ENCODE measurements around the gene HSPB9.
A peak's percentile ranks its signal among the peaks of the same experiment; 100 is the strongest.
"Not testable (repeated sequence)": the region's sequence is repeated elsewhere in the genome, so short reads cannot be mapped to it uniquely, and the experiment has no call there.

Gene HSPB9

DNA sequence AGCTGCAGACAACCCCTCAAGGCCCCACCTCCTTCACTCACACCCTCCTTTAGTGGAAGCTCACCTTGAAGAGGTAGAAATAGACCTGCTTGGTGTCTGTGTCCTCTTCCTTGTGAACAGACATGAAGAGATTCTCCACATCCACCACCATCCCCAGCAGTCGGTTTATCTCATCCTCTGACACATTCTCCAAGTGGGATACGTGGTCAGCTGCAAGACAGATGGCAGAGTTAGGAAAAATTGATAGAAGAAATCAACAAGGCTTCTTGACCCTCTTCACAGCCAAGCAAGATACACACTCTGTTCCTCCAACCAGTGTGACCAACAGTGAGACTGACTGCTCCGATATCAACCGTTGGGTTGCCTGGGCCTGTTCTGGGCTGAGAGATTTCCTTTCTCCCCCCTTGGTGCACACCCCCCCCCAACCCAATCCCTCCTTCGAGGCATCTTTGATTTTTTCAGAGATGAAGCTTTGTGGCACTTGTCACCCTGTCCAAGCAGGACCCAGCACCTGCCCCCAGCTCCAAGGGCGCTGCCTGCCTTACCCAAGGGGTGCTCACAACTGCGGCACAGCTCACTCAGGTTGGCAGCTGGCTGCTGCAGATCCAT lies 2.3 kb upstream of the HSPB9 start:
- DNase-seq (ENCODE audit: low read depth): no peak

DNA sequence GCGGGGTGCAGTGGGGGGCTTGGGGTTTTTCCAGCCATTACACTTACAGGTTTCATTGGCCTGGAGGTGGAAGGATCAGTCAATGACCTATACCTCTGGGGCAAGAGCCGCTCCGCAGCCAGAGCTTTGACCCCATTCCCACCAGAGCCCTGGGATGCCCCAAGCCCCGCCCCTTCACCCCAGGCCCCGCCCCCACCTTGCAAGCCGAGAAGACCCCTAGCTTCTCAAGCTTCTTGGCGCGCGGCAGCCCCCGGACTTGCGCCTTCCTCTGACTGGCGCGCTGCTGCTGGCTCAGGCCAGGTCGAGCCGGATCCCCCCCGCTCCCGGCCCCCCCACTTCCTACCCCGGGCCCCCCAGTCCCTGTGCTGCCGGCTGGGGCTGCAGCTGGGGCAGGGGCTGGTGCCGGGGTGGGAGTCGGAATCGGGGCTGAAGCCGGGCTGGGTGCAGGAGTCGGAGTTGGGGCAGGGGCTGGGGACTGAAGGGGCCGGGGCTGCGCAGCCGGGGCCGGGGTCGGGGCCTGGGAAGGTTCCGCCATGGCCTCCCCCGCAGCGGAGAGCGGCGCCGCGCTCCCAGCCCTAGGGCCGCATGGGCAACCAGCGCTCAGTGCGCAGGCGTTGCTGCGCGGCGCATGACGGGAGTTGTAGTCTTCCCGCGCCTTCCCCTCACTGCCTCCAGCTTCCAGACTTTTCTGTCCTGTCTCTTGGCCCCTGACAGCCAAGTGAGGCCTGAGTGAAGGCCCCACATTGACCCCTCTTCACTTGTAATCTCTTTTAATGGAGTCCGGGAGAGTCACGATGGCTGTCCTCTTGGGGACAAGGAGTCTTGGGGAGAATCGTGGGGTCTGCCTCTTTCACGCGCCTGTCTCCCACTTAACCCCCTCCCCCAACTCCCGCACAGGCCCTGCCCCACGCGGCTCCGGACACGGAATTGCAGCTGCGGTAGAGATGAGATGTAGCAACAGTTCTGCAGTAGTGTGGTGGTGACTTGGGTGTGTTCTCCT lies 1.5 kb upstream of the HSPB9 start, which contains the start of gene KAT2A:
KAT2A (minus strand) TSS at position 598 of the 1,000 bp plus-strand sequence; CDS start at position 535, 63 bp downstream.
- peak; percentile 73 for DNase-seq (ENCODE audit: low read depth)

DNA sequence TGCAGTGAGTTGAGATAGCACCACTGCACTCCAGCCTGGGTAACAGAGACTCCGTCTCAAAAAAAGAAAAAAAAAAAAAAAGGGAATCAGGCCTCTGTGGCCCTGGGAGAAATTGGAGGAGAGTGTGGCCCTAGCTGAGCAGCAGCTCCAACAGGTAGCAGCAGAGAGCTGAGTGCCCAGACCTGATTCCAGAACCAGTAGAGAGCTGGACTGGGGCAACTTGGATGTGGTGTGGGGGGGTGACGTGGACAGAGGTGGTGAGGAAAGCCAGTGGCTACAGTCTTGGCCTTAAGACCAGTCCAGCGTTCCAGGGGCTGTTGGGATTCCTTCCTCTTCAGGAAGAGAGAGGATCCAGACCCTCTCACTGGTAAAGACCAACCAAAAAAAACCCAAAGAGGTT lies 1.7 kb downstream of the HSPB9 start:
- no peak for DNase-seq (ENCODE audit: low read depth)

GRCh38 chr17:42125565-42125964 lies 3.0 kb downstream of the HSPB9 start:
- DNase-seq (ENCODE audit: low read depth): no peak

GRCh38 chr17:42126836-42127235 lies 4.2 kb downstream of the HSPB9 start:
- no peak for DNase-seq (ENCODE audit: low read depth)

GRCh38 chr17:42127414-42127813 lies 4.8 kb downstream of the HSPB9 start:
- no peak for DNase-seq (ENCODE audit: low read depth)

- DNase-seq (ENCODE audit: low read depth): no peak
These were observed 6.7 kb downstream of the HSPB9 start for GRCh38 chr17:42129109-42129837.

GRCh38 chr17:42130310-42130936 lies 7.8 kb downstream of the HSPB9 start:
- no peak for DNase-seq (ENCODE audit: low read depth)

- no peak for DNase-seq (ENCODE audit: low read depth)
These were observed 8.6 kb downstream of the HSPB9 start for GRCh38 chr17:42131232-42131631.

GRCh38 chr17:42131981-42132432 lies 9.4 kb downstream of the HSPB9 start:
- DNase-seq (ENCODE audit: low read depth): peak; percentile 32

- peak; percentile 78 for DNase-seq (ENCODE audit: low read depth)
These were observed 10.3 kb downstream of the HSPB9 start for GRCh38 chr17:42132941-42133340.

GRCh38 chr17:42133461-42134041 lies 10.9 kb downstream of the HSPB9 start:
- no peak for DNase-seq (ENCODE audit: low read depth)

DNA sequence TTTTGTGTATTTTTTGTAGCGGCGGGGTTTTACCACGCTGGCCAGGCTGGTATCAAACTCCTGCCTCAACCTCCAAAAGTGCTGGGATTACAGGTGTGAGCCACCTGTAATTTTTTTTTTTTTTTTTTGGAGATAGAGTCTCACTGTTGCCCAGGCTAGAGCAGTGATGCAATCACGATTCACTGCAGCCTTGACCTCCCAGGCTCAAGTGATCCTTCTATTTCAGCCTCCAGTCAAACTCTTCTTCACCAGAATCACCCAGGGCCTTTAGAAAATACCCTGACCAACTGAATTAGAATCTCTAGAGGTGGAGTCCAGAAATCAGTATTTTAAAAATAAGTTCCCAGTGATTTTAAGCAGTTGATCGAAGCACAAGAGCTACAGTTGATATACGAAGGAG lies 12.5 kb downstream of the HSPB9 start:
- no peak for DNase-seq (ENCODE audit: low read depth)

DNA sequence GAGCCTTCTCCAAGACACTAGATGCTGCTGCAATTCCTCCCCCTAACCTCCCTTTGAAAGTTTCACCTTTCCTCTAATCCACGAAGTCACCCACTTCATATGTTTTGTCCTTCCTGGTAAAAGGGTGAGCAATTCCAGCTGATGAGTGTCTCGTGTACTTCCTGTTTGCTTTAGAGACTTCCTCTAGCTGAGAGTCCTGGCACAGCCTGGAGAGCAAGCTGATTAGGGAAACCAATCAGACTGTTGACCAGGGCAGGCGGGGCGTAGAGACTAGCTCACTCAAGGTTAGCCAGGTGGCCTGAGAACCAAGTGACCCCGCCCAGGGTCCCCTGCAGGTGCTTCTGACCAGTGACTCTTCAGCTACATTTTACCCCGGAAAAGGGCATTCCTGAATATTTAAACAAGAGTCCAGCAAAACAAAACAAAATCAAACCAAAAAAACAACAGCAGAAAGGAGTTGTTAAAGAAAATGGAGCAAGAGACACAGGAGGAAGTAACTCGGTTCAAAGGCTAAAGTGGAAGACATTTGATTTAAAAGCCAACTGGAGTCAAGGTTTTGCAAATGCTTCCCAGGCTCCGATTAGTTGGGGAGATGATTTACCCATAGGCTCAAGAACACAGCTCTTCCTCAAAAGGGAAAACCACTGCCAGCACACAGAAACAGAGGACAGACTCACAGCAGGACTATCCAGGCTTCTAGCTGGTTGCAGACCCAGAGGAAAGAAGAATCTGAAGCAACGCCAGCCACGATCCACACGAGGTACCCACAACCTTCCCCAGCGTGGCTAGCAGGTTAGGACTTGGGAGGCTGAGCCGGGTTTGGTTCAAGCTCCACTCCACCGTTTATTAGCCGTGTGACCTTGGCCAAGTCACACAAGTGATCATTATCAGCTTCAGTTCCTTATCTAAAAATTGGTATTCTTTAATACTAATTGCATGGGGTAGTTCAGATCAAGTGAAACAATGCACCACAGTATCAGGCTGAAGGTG lies 13.4 kb downstream of the HSPB9 start:
- DNase-seq (ENCODE audit: low read depth): peak; percentile 91

DNA sequence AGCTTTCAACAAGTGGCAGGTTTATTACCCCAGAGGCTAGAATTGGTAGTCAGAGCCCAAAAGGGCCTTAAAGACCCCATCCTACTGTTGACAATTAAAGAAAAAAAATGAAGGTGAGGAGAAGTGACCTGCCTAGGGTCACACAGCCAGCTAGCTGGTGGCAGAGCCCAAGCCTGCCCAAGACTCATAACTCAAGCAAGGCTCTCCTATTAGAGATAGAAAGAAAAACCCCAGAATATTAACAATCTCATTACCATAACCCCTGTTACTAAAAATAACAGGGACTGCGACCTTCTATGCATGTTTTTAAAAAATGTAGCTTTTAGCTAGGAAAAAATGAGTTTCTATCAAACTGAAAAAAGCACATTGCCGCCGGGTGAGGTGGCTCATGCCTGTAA lies 14.0 kb downstream of the HSPB9 start:
- DNase-seq (ENCODE audit: low read depth): no peak

DNA sequence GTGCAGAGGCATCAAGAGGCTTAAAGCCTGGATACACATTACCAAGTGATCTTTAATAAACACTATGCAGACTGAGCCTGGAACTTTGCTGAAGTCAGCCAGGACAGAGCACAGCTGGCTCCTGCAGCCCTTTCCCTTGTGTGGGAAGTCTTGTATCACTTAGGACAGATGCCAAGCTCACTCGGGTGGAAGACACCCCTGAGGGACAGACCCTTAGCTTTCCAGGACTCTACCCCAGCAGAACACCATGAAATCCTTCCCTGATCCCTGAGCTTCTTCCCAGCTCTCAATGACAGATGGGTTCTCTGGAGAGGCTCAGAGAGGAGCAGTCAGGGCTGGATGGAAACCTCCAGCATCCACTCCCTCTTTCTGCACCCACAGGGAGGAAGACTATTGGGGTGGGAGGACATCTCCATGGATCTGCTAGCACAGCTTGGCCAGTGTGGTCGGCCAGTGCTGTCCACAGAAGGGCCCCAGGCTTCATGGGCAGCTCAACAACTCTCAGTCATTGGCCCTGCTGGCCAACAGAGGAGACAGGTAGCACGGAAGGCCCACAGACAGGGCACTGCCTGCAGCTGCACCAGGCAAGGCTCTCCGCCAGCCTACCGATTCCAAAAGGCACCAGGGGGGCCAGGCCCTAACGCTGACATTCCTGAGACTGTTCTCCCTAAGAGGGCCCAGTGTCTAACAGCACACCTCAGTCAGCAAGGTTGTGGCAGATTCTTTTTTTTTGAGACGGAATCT lies 16.3 kb downstream of the HSPB9 start:
- DNase-seq (ENCODE audit: low read depth): no peak

DNA sequence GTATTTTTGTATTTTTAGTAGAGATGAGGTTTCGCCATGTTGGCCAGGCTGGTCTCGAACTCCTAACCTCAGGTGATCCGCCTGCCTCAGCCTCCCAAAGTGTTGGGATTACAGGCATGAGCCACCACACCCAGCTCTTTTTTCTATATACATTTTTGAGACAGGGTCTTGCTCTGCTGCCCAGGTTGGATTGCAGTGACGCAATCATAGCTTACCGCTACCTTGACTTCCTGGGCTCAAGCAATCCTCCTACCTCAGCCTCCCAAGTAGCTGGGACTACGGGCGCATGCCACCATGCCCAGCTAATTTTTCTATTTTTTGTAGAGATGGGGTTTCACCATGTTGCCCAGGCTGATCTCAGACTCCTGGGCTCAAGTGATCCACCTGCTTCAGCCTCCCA lies 18.1 kb downstream of the HSPB9 start:
- not testable (repeated sequence) for DNase-seq (ENCODE audit: low read depth)

DNA sequence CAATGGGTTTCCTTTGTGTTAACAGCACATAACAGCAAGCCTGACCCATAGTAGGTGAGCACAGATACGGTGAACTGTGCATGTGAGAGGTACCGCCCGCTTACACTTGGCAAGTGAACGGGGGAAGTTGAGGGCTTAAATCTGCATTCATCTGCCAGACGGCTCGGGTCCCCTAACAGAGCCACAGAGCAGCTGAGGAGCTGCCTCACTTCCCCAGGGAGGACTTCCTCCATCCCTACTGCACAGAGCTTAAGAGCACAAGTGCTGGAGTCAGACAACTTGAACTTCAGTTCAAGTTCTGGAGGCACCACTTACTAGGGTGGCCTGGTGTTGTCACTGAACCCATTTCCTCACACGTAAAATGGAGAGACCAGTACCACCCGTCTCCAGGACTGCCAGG lies 18.8 kb downstream of the HSPB9 start:
- no peak for DNase-seq (ENCODE audit: low read depth)

GRCh38 chr17:42142371-42142896 lies 19.8 kb downstream of the HSPB9 start:
- DNase-seq (ENCODE audit: low read depth): peak; percentile 75
